ENCODE data around the gene TRPV3.
A peak's percentile ranks its signal among the peaks of the same experiment; 100 is the strongest.
"Not testable (repeated sequence)": the region's sequence is repeated elsewhere in the genome, so short reads cannot be mapped to it uniquely, and the experiment has no call there.

TRPV3 gene

DNA sequence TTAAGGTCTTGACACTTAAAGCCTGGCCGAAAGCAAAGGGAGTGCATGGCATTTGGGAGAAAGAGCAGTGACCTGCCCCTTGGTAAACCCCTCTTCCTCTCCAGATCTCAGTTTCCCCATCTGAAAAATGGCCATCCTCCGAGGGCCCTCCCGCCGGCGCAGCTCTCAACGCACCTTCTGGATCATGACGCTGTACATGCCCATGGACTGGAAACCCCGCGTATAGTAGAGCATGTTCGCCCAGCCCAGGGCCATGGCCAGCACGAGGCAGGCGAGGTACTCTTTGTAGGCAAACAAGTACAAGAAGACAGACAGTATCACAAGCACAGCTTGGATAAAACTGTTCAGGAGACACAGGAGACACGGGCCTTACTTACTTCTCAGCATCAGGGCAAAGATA is 33.6 kb downstream of the TRPV3 start:
- DNase-seq (ENCODE audit: low spot score), result no peak

DNA sequence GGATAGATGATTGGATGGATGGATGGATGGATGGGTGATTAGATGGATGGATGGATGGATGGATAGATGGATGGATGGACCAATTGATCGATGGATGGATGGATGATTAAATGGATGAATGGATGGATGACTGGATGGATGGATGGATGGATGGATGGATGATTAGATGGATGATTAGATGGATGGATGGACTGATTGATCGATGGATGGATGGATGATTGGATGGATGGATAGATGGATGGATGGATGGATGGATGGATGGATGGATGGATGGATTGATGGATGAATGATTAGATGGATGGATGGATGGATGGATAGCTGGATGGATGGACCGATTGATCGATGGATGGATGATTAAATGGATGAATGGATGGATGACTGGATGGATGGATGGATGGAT is 38.1 kb downstream of the TRPV3 start:
- DNase-seq (ENCODE audit: low spot score), result not testable (repeated sequence)

DNA sequence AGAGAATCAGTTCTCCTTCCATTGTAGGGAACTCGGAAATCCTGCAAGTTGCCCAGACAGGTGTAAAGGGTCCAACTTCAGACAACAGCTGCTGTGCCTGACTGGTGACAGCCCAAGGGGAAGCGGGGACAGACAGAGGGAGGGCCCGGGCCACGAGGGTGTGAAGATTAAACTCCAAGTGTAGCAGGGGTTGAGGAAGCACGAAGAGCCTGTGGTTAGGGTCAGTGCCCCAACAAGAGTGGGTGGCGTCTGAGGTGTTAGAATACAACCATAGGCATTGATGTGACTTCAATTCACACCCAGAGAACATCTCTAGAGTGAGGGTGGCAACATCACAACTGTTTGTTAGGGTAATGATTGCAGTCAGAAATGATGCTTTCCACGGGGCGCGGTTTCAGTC is 42.7 kb downstream of the TRPV3 start:
- DNase-seq (ENCODE audit: low spot score), result no peak

DNA sequence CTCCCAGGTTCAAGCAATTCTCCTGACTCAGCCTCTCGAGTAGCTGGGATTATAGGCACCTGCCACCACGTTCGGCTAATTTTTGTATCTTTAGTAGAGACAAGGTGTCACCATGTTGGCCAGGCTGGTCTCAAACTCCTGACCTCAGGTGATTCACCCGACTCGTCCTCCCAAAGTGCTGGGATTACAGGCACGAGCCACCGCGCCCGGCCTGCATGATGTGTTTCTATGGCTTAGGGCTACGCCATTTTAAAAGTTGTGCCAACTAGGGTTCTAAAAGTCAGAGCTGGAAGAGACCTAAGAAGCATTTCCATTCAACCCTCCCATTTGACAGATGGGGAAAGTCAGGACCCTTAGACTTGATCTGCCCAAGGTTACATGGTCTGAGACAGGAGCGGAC is 43.4 kb downstream of the TRPV3 start:
- not testable (repeated sequence) for DNase-seq (ENCODE audit: low spot score)

DNA sequence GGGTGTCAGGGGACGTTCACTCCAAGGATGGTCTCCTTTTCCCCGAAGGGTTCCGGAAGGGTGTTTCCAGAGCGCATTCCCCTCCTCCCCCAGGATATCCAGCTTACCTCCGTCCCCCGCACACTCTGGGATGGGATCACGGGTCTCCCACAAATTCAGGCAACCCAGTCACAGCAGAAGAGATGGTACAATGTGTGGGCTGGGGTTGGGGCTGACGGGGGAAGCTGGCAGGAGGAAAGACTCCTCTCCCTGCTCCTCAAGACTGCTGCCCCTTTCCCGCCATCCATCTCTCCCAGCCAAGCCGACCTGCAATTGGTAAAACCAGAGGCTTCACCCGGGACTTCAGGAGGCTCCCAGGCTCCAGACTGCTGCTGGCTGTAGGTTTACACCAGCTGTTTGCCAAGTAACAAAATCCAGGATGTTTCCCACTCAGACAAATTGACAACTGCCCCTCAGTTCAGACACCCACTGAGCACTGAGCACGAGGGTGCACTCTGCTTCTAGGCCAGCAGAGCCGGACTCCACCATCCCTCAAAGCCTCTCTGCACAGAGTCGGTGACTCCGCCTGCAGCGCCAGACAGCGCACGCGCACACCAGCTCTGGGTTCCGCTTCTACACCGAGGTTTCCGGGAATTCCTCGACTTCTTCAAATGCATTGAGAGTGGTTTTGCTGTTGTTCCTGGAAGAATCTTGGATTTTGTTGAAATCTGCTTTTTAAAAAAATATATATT is 44.1 kb downstream of the TRPV3 start:
- peak; percentile 36 for DNase-seq (ENCODE audit: low spot score)

DNA sequence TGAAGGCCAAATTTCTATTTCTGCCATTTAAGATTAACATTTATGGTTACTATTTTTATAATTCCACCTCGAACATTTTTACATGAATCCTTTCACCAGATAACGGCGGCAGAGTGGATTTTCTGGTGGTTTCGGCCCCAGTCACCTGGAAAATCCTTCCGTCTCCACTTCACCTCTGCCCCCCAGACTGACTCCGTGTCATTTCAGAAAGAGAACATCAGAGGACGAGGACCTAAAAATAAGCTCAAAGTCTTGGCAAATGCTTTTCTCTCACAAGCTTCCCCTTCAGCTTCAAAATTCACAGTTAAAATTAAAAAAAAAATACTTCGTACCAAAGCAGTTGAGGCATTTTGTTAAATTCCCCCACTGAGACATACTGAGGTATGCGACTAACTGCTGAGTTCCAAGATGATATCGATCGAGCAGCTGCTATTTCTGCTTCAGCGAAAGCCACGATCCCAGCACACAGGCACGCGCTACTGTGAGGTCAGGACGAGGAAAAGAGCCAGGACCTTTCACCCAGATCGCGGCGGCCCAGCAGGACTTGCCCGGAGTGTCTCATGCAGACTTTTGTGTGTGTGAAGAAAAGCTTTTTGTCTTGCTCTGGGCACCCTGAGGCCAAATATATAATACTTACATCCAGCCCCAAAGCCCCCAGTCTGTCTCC is 45.0 kb downstream of the TRPV3 start:
- peak; percentile 49 for DNase-seq (ENCODE audit: low spot score)

DNA sequence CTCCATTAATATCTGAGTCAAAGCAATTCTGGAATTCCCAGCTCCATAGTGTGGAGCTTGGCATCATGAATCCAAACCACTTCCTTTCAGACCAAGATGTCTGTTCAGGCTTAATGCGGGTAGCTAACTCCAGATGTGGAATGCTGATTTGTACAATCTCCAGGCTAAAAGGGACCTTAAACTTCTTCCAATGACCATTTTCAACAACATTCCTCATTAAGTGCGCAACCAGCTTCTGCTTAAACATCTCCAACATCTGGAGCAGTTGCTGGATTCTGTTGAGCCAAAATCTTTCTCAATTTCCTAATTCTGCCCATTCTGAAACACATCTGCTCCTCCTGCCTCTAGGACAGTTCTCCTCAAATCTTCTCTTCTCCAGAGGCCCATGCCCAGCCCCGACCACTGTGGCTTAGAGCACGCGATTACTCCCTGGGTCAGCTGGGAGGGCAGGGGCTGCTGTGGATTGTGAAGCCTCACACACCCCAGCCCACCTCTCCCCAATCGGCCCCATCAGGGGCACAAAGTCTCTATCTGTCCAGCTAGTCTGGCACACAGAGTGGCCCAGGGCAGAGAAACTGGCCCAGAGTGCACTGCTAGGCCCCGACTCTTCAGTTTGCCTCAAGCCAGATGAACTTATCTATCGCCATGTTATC is 45.6 kb downstream of the TRPV3 start:
- no peak for DNase-seq (ENCODE audit: low spot score)

DNA sequence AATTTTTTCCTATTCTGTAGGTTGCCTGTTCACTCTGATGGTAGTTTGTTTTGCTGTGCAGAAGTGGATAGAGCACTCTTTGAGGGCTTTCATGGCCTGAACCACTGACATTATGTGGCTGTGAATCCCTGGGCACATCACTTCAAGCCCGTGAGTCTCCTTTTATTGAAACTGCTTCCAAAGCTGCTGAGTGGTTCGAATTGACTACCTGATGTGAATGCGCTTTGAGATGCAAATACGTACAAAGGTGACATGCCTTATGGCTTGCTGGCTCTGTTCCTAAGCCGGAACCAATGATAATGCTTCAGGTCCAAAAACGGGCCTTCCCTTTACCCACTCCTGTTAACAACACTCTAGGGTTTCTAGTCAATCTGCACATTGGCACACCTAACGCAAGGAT is 47.5 kb downstream of the TRPV3 start:
- no peak for DNase-seq (ENCODE audit: low spot score)

DNA sequence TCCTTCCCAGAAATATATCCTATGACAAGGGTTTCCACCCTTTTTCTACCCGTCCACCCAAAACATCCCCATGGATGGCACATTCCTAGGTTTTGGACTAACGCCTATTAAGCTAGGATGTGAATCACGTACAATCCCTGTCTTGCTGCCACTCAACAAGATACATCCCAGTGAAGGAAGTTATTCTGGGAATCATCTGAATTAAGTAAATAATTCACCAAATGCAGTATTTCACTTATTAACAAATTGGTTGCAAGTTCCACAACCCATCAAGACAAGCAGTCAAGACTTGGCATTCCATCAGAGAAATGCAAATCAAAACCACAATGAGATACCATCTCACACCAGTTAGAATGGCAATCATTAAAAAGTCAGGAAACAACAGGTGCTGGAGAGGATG is 49.7 kb downstream of the TRPV3 start:
- DNase-seq (ENCODE audit: low spot score), result no peak

DNA sequence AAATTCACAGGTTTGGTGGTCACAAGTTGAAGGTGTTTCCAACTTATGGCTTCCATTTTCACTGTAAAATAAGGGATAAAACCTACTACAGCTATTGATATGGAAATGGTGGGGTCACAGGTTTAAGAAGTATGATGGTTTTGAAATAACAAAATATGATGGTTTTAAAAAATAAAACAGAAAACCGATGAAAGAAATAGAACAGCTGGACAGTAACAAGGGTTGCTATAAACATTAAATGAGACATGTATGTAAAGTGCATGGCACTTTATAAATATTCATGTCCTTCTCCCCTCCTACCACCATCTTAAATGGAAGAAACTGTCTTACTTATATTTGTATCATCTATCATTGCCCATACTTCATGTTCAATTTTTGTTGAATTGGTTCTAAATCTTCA is 50.5 kb downstream of the TRPV3 start:
- no peak for DNase-seq (ENCODE audit: low spot score)

DNA sequence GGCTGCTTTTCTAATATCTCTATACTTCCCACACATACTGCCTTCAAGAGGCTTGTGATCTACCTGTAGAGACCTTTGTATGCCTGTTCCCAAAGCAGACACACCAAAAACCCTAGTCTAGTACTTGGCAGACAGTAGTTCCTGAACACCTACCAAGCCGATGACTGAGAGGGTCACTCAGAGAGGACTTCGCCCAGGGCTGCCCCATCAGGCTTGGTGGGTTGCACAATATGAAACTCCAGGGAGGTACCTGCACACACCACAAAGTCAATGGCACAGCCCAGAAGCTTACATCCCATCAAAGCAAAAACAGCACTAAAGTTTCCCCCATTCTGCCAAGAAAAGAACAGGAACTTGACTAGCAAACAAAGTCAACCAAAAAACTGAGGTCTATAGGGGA is 51.6 kb downstream of the TRPV3 start:
- no peak for DNase-seq (ENCODE audit: low spot score)

DNA sequence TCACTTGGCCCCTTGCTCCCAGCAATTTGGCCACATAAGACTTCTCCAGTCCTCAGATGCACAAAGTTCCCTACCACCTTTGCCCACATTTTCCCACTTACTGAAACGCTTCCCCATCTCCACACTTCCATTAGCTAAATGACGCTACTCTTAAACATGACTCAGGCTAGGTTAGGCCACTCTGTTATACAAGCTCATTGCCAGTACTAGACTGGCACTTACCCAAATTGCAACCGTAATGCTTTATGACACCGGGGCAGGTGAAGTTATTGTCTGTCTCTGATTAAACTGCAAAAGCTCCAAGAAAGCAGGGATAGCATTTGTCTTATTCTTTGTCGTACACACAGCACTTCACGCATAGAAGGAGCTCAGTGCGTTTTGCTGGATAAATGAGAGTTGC is 52.6 kb downstream of the TRPV3 start:
- no peak for DNase-seq (ENCODE audit: low spot score)

DNA sequence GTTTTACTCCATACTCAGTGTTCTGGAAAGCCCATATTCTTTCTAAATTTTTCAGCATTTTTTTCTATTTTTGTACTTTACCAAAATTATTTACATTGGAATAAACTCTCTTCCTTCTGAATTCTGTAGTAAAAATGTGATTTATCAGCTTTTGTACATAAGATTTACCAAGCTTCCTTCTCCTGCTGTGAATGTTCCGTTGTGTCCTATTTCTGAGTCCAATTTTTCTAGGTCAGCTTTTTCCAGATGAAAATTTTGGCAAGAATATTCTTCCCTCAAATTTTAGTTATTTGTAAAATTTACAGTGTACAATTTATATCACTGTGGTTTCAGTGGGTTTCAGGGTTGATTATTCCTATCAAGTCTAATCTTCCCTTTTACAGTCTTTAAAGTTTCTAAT is 54.3 kb downstream of the TRPV3 start:
- no peak for DNase-seq (ENCODE audit: low spot score)

DNA sequence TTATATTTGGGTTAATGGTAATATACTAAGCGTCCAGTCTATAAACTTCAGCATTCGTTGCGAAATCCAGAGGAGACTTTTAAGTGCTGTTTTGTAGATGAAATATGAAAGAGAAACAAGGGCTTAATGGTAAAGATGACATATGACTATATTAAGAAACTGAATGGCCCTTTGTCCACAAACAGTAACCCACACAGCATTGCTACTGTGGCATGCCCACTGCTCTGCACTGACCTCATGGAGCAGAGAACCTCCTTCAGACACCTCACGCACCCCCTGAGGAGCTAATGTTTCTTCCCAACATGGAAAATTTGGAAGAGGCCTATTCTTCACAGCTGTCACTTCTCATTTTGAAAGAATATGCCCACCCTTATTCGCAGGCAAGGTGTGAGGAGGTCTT is 55.1 kb downstream of the TRPV3 start:
- no peak for DNase-seq (ENCODE audit: low spot score)

DNA sequence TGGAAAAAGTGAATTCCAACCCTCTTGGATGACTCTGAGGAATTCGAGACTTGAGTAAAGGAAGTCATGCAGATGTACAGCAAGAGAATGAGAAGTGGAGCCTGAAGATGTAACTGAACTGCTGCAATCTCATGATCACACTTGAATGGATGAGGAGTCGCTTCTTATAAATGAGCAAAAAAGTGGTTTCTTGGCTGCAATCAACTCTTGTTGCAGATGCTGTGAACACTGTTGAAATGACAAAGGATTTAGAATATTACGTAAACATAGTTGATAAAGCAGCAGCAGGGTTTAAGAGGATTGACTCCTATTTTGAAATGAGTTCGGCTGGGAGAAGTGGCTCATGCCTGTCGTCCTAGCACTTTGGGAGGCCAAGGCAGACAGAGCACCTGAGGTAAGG is 56.3 kb downstream of the TRPV3 start:
- no peak for DNase-seq (ENCODE audit: low spot score)

DNA sequence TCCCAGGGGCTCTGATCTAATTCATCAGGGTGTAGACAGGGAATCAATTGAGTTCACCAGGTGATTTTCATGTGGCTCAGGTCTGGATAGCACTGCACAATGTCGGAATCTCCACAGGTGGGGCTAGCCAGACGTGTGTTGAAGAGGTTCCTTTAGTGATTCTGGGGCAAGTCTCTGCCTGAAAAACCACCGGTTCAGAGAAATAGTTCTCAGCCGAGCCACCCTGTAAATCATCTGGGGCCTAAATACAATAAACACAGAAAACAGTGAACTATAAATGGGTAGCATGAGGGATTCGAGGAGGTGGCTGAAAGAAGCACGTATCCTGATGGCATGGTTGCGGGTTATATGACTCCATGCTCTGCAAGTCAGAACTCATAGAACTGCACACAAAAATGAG is 60.5 kb downstream of the TRPV3 start:
- DNase-seq (ENCODE audit: low spot score), result no peak

DNA sequence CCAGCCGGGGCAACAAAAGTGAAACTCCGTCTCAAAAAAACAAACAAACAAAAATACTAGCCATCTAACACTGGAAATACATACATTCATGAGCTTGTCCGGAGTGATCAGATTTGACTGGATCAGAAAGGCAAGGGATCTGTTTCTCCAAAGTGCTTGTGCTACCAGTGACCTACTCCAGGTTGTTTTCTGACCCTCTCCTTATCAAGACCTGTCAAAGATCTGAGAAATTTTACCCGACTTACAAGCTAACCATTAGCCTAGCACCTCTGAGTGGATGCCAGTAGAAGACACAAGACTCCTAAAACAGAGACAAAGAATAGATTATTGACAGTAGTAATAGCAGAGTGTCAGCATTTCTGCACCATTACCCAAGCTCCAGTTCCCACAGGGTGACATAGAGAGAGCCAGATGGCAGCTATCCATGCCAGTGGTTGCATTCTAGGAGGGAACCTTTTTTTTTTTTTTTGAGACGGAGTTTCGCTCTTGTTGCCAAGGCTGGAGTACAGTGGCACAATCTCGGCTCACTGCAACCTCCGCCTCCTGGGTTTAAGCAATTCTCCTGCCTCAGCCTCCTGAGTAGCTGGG is 72.0 kb downstream of the TRPV3 start:
- no peak for DNase-seq (ENCODE audit: low spot score)

DNA sequence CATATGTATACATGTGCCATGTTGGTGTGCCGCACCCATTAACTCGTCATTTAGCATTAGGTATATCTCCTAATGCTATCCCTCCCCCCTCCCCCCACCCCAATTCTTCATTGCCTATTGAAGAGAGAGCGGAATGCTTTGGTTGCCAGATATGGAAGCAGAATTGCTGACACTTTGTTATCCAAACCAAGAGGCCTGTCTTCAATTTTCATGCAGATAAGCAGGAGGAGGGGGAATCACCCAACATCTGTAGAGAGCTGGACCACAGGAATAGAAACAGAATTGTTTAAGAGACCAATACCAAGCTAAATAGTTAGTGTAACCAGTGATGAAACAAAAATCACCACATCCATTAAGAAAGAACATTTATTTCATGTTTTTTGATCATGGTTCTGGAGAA is 74.8 kb downstream of the TRPV3 start:
- peak; percentile 45 for DNase-seq (ENCODE audit: low spot score)

DNA sequence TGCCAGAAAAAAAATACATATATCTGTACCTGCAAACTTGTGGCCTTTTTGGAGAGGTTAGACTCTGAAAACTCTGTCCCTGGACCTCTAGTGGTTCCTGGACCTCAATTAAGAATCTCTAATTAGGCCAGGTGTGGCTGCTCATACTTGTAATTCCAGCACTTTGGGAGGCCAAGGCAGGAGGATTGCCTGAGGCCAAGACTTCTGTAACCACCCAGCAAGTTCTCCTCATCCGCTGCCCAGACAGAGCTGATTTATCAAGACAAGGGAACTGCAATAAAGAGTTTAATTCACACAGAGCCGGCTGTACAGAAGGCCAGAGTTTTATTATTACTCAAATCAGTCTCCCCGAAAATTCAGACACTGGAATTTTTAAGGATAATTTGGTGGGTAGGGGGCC is 77.6 kb downstream of the TRPV3 start:
- no peak for DNase-seq (ENCODE audit: low spot score)

DNA sequence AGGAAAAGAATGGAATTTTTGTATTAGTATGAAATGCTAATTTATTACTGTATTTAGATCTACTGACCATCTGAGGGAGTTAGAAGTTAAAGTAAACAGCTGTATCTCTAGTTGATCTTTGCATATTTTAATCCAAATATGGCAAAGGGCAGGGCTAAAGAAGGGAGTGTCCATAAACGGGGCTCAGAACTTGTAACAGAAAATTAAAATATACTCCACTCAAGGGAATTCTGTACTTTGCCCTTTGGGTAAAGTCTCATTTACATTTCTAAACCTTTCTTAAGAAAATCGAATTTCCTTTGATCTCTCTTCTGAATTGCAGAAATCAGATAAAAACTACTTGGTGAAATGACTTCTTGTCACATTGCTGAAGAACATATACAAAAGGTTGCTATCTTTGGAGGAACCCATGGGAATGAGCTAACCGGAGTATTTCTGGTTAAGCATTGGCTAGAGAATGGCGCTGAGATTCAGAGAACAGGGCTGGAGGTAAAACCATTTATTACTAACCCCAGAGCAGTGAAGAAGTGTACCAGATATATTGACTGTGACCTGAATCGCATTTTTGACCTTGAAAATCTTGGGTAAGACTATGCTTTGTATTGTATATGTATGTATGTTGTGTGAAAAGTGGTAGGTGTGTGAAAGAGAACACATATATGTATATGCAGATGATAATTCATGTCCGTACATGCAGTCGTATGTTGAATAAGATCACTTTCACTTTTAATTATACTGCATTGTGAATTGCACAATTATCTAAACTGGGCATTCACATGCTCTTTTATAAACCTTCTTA is 81.6 kb downstream of the TRPV3 start, which contains the start of gene ASPA:
ASPA (plus strand) TSS at position 186 of the 799 bp plus-strand sequence; CDS start at position 349, 163 bp downstream.
- DNase-seq (ENCODE audit: low spot score), result no peak

DNA sequence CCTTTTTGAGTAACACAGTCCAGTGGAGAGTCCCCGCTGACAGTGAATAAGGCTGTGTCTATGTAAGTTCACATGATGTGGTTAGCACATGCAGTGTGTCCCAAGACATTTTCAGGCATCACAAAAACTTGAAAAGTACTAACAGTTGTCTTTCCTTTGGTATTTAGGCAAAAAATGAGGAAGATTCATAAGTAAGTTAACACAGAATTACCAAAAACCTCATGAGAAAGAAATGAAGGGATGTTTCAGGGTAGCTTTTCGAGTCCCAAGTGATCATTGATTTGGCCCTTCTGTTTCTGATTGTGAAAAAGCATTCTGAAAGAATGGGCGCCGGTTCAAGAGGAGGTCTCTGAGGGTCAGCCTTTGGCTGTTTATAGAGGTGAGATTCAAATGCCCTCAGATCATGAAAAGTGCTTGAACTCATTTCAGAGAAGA is 82.3 kb downstream of the TRPV3 start:
- no peak for DNase-seq (ENCODE audit: low spot score)

DNA sequence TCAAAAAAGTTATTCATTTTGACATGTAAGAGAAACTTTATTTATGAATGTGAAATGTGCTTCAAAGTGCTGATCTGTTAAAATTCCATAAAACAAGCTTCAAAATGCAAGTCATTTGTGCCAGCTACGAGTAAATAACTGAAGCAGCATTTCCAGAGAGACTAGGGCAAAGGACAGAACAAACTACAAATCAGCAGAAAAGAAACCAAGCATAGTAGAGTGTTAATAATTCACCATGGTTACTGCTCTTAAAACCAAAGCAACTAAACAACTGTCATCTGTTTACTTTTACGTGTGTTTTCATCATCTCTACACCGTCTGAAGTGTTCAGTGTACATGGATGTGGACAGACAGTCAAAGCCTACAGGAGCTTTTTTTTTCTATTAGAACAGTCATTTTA is 83.4 kb downstream of the TRPV3 start:
- DNase-seq (ENCODE audit: low spot score), result no peak

Measured in iPS-NIHi11 (cell line).